HEK293T (cell line): ENCODE measurements around the gene SANBR.

Source experiments
- BHLHE40 ChIP-seq: fragments of 450-650 bp; IDR thresholded peaks from 2 replicates; pipeline ENCODE4 v1.6.1; 2016; ENCODE audit warnings: mild to moderate bottlenecking, moderate library complexity, borderline replicate concordance
- FOXA1 ChIP-seq: fragments of 450-650 bp; IDR thresholded peaks from 2 replicates; pipeline ENCODE4 v1.6.1; 2016; ENCODE audit warnings: mild to moderate bottlenecking
- FOXK2 ChIP-seq: fragments of 450-650 bp; IDR thresholded peaks from 2 replicates; pipeline ENCODE4 v1.6.1; 2016; ENCODE audit warnings: mild to moderate bottlenecking
- FOXM1 ChIP-seq: fragments of 450-650 bp; IDR thresholded peaks from 2 replicates; pipeline ENCODE4 v1.6.1; 2017; ENCODE audit warnings: mild to moderate bottlenecking, borderline replicate concordance
- HDGF ChIP-seq: fragments of 450-650 bp; IDR thresholded peaks from 2 replicates; pipeline ENCODE4 v1.6.1; 2017; ENCODE audit warnings: antibody characterized with exemption, borderline replicate concordance
- L3MBTL2 ChIP-seq: fragments of 450-650 bp; conservative IDR thresholded peaks from 2 replicates; pipeline ENCODE4 v1.6.1; 2016; ENCODE audit warnings: mild to moderate bottlenecking
- LEF1 ChIP-seq: fragments of 450-650 bp; IDR thresholded peaks from 2 replicates; pipeline ENCODE4 v1.6.1; 2017; ENCODE audit warnings: mild to moderate bottlenecking, borderline replicate concordance
- PKNOX1 ChIP-seq: fragments of 450-650 bp; IDR thresholded peaks from 2 replicates; pipeline ENCODE4 v1.6.1; 2016
- SP1 ChIP-seq: fragments of 450-650 bp; IDR thresholded peaks from 2 replicates; pipeline ENCODE4 v1.6.1; 2017
- SUZ12 ChIP-seq: fragments of 450-650 bp; IDR thresholded peaks from 2 replicates; pipeline ENCODE4 v1.6.1; 2016; ENCODE audit warnings: mild to moderate bottlenecking
- TARDBP ChIP-seq: fragments of 450-650 bp; IDR thresholded peaks from 2 replicates; pipeline ENCODE4 v1.6.1; 2016
- ZNF384 ChIP-seq: fragments of 450-650 bp; IDR thresholded peaks from 2 replicates; pipeline ENCODE4 v1.6.1; 2016

- TF ChIP-seq SP1 (no peak), PKNOX1 (no peak), TARDBP (no peak), ZNF384 (no peak), FOXK2 (no peak), FOXM1 (peak; percentile 58), BHLHE40 (no peak), LEF1 (peak; percentile 8; the same call in 1 of the 2 replicates), HDGF (no peak), L3MBTL2 (no peak), SUZ12 (no peak), FOXA1 (no peak)
Measured at GRCh38 chr2:61065714-61066709, at the start of gene SANBR.
